GM21528 (cell line): Measurements from ENCODE around the gene CHST3.
"Not testable (repeated sequence)": the region's sequence is repeated elsewhere in the genome, so short reads cannot be mapped to it uniquely, and the experiment has no call there.

Experiments
- ATAC-seq: cut with Tn5 transposase; IDR thresholded peaks from one replicate; pipeline ENCODE4 v1.9.1; 2021; ENCODE audit warnings: mild to moderate bottlenecking, moderate library complexity; ENCODE audit not compliant: unreplicated experiment, low FRiP score

The CHST3 gene

DNA sequence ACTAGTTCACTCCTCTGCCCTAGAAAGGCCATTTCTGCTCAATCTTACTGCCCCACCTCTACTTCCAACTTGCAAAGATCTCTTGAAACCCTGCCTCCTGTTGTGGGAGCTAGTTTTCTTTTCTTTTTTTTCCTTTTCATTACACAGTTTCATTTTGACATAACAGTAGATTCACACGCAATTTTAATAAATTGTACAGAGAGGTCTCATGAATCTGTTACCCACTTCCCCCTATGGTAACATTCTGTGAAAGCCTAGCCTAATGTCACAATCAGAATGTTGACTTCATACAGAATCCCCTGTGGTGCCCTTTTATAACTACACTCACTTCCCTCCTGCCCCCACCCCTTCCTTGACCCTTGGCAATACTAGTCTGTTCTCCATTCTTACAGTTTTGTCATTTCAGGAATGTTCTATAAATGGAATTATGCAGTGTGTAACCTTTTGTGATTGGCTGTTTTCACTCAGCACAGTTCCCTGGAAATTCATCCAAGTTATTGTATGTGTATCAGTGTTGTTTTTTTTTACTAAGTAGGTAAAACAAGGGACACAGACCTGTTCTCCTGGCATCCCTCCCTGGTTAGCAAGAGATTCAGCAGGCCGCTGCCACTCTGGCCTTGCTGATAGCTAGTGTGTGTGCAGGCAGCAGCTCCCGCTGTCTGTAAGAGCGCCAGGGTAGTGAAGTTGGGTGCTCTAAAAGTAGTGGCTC is 21.5 kb downstream of the CHST3 start:
- no peak for ATAC-seq

DNA sequence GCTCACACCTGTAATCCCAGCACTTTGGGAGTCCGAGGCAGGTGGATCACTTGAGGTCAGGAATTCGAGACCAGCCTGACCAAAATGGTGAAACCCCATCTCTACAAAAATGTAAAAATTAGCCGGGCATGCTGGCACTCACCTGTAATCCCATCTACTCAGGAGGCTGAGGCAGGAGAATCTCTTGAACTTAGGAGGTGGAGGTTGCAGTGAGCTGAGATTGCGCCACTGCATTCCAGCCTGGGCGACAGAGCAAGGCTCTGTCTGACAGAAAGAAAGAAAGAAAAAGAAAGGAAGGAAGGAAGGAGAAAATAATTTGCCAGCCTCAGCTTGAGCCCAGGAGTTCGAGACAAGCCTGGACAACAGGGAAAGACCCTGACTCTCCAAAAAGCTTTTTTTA is 24.7 kb downstream of the CHST3 start:
- not testable (repeated sequence) for ATAC-seq

DNA sequence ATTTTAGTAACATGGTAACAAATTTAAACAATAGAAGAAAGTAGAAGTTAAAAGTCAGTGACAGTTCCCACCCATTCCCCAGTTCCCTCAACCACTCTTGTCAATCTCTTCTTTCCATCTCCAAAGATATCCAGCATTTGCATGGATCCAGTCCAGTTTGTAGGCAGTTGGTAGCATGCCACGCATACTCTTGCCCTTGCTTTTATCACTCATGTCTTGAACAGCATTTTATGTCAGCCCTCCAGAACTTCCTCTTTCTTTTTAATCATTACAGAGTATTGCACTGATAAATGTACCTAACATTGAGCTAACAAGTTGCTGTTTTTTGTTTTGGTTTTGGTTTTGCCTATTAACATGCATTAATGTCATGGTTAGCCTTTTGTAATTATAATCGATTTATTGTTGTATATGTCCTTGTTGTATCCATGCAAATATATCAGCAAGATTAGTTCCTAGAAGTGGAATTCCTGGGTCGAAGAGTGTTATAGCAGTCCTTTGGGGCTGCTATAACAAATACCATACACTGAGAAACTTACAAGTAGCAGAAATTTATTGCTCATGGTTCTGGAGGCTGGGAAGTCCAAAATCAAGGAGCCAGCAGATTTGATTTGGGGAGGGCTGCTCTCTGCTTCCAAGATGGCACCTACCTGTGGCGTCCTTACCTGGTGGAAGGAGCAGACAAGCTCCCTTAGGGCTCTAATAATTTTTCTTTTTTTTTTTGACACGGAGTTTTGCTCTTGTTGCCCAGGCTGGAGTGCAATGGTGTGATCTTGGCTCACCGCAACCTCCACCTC is 25.7 kb downstream of the CHST3 start:
- ATAC-seq, result no peak

DNA sequence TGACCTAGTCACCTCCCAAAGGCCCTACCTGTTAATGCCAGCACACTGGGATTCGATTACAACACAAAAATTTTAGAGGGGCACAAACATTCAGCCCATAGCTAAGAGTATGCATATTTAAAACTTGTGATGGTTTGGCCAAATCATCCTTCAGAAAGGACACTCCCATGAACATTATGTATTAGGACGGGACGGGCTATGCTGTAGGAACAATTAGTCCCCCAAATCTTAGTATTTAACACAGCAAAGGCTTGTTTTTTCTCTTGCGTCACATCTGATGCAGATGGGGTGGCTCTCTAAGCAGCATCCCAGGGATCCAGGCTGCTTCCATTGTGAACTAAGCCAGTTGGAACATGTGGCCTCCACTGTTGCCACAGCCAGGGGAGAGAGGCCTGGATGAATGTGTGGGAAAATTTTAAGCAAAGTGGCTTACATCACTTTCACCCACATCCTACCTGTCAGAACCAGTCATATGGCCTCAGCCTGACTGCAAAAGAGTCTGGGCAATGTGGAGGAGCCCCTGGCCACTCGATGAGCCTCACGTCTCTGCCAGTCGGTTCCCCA is 26.6 kb downstream of the CHST3 start:
- ATAC-seq, result no peak

DNA sequence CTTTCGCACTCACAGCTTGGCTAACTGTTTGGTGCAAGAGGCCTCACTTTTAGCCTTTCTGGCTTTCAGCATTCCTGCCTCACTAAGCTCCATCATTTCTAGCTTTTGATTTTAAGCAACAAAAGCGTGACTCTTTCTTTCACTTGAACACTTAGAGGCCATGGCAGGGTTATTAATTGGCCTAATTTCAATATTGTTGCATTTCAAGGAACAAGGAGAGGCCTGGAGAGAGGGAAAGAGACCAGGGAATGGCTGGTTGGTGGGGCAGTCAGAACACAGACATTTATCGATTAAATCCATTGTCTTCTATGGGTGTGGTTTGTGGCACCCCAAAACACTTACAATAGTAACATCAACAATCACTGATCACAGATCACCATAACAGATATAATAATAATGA is 31.3 kb downstream of the CHST3 start:
- no peak for ATAC-seq

GRCh38 chr10:71995887-71996575 is 31.8 kb downstream of the CHST3 start:
- ATAC-seq, result no peak

- no peak for ATAC-seq
Observed at GRCh38 chr10:71996592-71997371, 32.6 kb downstream of the CHST3 start.

- ATAC-seq, result no peak
Observed at GRCh38 chr10:71998119-71998839, 34.1 kb downstream of the CHST3 start.

DNA sequence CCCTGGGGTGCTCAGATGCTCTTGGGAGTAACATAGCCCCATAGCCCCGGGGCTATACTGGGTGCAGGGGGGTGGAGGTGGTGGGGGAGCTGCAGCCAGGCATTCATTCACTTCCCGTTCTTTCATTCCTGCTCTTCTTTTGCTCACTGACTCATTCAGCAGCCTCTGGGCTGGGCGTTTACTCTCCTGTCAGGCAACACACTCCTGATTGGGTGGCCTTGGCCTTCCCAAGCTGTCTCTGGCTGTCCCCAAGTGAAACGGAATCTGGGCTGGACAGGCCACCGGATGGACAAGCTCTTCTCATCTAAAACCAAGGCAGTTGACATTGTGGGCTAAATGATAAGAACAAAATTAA is 34.6 kb downstream of the CHST3 start:
- ATAC-seq, result no peak

GRCh38 chr10:71999360-72000072 is 35.3 kb downstream of the CHST3 start:
- ATAC-seq, result no peak

DNA sequence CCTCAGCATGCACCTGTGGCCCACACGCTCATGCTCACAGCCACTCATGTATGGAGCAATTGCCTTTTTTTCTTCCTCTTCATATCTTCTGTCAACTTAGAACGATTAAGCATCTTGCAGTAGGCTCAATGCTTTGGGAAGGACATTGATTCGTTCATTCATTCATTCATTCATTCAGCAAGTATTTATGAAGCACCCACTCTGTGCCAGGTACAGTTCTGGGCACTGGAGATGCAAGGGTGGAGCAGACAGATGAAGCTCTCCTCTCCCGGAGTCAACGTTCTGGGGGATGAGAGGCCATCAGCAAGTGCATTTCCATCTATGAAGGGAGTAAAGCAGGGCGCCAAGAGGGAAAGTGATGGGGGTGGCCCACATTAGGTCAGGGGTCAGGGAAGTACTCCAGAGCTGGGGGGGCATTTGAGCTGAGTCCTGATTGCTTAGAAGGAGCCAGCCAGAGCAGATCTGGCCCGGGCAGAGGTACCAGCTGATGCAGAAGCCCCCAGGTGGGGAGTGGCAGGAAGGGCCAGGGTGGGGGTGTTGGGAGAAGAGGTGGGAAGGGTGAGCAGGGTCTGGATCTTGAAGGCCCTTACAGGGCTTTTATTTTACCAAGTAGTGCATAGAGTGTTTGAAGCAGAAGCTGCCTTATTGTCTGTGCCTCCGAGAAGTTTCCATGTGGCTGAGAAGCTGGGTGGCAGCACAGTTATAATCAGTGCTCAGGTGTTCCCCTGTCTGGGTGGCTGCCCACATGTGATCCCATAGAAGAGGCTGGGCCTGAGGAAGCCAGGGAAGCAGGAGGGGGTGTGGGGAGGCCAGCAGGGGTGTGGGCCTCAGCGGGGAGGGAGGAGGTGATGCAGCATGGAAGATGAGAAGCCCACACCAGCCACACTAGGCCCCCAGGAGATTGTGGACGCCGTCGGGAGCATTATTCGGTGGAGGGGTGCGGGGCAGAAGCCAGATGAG is 36.2 kb downstream of the CHST3 start:
- ATAC-seq, result no peak

DNA sequence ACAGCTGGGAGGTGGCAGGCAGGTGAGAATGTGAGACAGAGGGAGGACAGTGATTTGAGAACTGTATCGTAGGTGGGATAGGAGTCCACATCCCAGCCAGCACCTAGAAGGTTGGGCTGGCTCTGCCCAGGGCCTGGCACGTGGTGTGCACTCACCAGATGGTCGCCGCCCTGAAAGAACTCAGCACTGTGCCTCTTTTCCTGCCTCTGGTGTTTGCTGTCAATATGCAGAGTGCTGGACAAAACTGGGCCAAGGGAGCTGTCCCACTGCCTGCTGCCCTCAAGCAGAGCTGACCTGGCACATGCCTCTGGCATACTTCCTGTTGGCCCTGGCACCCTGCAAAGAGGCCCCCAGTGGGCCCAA is 36.8 kb downstream of the CHST3 start:
- ATAC-seq, result no peak

DNA sequence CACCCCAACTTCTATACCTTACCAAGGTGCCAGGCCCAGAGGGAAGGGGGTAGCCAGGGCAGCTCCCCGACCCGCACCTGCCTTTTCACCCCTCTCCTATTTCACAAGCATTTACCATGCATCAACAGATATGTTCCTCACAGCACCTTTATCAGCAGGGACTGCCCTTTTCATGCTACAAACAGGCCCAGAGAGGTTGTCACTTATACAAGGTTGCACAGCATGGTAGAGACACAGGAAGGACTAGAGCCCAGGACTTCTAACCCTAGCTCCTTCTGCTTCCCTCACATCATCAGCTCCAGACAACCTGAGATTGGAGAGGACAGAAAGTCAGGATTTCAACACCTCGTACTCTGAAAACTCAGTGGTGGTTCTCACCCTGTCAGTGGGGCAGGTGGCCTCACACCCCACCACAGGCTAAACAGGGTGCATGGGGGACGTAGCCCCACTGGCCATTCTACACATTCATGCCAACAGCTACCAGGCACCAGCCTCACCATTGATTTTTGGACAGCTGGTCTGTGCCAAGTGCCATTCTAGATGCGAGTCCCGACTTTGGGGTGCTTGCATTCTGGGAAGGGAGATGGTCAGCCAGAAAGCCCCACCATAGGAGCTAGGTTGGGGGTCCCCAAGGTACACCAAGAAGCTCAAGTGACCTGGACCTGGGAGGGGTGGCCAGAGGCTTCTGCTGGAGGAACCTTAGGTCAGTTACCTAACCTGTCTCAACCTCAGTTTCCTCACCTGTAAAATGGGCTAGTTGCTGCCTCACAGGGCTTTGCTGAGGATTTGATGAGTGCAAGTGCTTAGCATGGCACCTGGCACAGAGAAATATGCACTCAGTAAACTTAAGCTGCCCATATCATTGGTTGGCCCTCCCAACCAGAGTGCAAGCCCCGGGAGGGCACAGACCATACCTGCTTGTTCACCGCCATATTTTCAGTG is 38.4 kb downstream of the CHST3 start:
- no peak for ATAC-seq

GRCh38 chr10:72006026-72006425 is 41.8 kb downstream of the CHST3 start:
- ATAC-seq, result no peak

DNA sequence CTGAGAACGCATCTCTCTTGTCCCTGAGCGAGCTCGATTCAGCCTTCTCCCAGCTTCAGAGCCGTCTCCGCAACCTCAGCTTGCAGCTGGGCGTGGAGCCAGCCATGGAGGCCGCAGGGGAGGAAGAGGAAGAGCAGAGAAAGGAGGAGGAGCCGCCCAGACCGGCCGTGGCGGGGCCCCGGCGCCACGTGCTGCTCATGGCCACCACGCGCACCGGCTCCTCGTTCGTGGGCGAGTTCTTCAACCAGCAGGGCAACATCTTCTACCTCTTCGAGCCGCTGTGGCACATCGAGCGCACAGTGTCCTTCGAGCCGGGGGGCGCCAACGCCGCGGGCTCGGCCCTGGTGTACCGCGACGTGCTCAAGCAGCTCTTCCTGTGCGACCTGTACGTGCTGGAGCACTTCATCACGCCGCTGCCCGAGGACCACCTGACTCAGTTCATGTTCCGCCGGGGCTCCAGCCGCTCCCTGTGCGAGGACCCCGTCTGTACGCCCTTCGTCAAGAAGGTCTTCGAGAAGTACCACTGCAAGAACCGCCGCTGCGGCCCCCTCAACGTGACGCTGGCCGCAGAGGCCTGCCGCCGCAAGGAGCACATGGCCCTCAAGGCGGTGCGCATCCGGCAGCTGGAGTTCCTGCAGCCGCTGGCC is 43.2 kb downstream of the CHST3 start:
- ATAC-seq, result no peak

DNA sequence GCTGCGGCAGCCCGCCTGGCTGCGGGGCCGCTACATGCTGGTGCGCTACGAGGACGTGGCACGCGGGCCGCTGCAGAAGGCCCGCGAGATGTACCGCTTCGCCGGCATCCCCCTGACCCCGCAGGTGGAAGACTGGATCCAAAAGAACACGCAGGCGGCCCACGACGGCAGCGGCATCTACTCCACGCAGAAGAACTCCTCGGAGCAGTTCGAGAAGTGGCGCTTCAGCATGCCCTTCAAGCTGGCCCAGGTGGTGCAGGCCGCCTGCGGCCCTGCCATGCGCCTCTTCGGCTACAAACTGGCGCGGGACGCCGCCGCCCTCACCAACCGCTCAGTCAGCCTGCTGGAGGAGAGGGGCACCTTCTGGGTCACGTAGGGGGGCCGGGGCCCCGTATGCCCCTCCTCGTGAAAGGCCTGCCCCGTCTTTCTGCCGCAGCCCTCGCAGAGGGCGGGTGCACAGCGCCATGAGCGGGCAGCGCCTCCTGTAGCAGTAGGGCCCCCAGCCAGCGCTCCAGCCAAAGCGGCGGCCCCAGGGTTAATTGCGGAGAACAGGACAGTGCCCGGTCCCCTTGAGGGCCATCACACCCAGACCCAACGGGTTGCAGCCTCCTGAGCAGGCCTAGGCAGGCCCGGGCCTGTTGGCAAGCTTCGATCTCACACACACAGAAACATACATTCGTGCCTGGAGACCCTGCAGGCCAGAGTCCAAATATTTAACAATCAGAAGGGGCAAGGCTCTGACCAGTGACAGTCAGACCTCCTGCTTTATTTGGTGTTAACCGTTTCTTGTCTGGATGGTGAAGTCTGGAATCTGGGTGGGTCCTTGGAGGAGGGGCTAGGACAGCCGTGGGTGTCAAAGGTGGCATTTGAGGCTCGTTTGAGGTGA is 44.1 kb downstream of the CHST3 start:
- ATAC-seq, result no peak
